Karpas-422 (cell line): ENCODE results near the gene MUTYH. TPM values are rescaled to one million over a fixed set of nuclear protein-coding genes. Genes with fewer than 3 reads are reported as not detected.

Source experiments
- DNase-seq: peaks from one replicate; pipeline ENCODE4 v3.0.0-alpha.2; 2015
- H2AFZ ChIP-seq: fragments of 200-600 bp; sonication (generic); 2 replicates; pipeline ENCODE4 v1.6.1; 2014; ENCODE audit warnings: antibody characterized with exemption, low read length, mixed read lengths
- H3K27ac ChIP-seq: fragments of 200-600 bp; sonication (generic); 2 replicates; pipeline ENCODE4 v1.5.1; 2014; ENCODE audit warnings: mild to moderate bottlenecking, low read length, moderate library complexity
- H3K27me3 ChIP-seq: fragments of 200-600 bp; sonication (generic); 2 replicates; pipeline ENCODE4 v1.6.1; 2014; ENCODE audit warnings: low read length, mixed read lengths
- H3K36me3 ChIP-seq: fragments of 200-600 bp; sonication (generic); 2 replicates; pipeline ENCODE4 v1.6.1; 2014; ENCODE audit warnings: low read length, mixed read lengths; ENCODE audit not compliant: insufficient read depth
- H3K4me1 ChIP-seq: fragments of 200-600 bp; sonication (generic); 2 replicates; pipeline ENCODE4 v1.6.1; 2014; ENCODE audit warnings: mild to moderate bottlenecking, low read length, mixed read lengths
- H3K4me2 ChIP-seq: fragments of 200-600 bp; sonication (generic); 2 replicates; pipeline ENCODE4 v1.6.1; 2014; ENCODE audit warnings: low read length, low read depth, mild to moderate bottlenecking; ENCODE audit not compliant: poor library complexity, severe bottlenecking
- H3K4me3 ChIP-seq: fragments of 200-600 bp; sonication (generic); 2 replicates; pipeline ENCODE4 v1.5.1; 2014; ENCODE audit warnings: mild to moderate bottlenecking, antibody characterized with exemption, low read length, mixed read lengths
- H3K79me2 ChIP-seq: fragments of 200-600 bp; sonication (generic); 2 replicates; pipeline ENCODE4 v1.6.1; 2014; ENCODE audit warnings: mild to moderate bottlenecking, low read length, mixed read lengths
- H3K9ac ChIP-seq: fragments of 200-600 bp; sonication (generic); 2 replicates; pipeline ENCODE4 v1.6.0; 2014; ENCODE audit warnings: low read length
- H3K9me2 ChIP-seq: fragments of 200-600 bp; sonication (generic), shearing (Covaris generic); replicated peaks from 2 replicates; pipeline ENCODE4 v1.6.0; 2014; ENCODE audit warnings: mild to moderate bottlenecking, low read length, moderate library complexity; ENCODE audit not compliant: insufficient read depth
- H3K9me3 ChIP-seq: fragments of 300-700, 200-600 bp; sonication (generic); 2 replicates; pipeline ENCODE4 v1.6.1; 2014; ENCODE audit warnings: low read length, mixed read lengths
- H4K20me1 ChIP-seq: fragments of 200-600 bp; sonication (generic); 2 replicates; pipeline ENCODE4 v1.6.1; 2014; ENCODE audit warnings: mild to moderate bottlenecking, antibody characterized with exemption, low read length, low read depth; ENCODE audit not compliant: insufficient read depth
- total RNA-seq: library from RNA; depleted of rRNA; stranded (reverse); fragments of >200 nt; shearing (Covaris generic); gene quantifications from 2 replicates; pipeline ENCODE4 v1.2.3, GENCODE V29; 2014; ENCODE audit warnings: low replicate concordance

The MUTYH gene
- total RNA-seq, 1 experiment from 2014 or later: 53.9 TPM

GRCh38 chr1:45325851-45326506, 14.3 kb downstream of the MUTYH start:
- H4K20me1 ChIP-seq: no peaks in the 10 kb centered on the region
- H3K9me2 ChIP-seq: no peaks in the 10 kb centered on the region
- H3K4me2 ChIP-seq: no peak overlapping the region
- no peak overlapping the region for H3K4me3 ChIP-seq
- peaks cover 6% of the 10 kb centered on the region for H3K4me1 ChIP-seq
- no peak overlapping the region for H2AFZ ChIP-seq
- H3K27me3 ChIP-seq: no peaks in the 10 kb centered on the region
- H3K9me3 ChIP-seq: no peaks in the 10 kb centered on the region
- no peaks in the 10 kb centered on the region for H3K79me2 ChIP-seq
- no peak overlapping the region for H3K9ac ChIP-seq
- DNase-seq: no peak
- H3K36me3 ChIP-seq: no peaks in the 10 kb centered on the region
- no peak overlapping the region for H3K27ac ChIP-seq

- Histone ChIP-seq H3K27me3 (no peaks in the 10 kb centered on the region), H3K4me1 (peaks cover 7% of the 10 kb centered on the region), H3K4me2 (no peak overlapping the region), H3K27ac (no peak overlapping the region), H2AFZ (no peak overlapping the region), H3K36me3 (no peaks in the 10 kb centered on the region), H3K9me2 (no peaks in the 10 kb centered on the region), H3K9me3 (no peaks in the 10 kb centered on the region), H3K4me3 (no peak overlapping the region), H3K79me2 (no peaks in the 10 kb centered on the region), H4K20me1 (no peaks in the 10 kb centered on the region), H3K9ac (no peak overlapping the region)
- DNase-seq: no peak
Observed at GRCh38 chr1:45322486-45323040, 17.7 kb downstream of the MUTYH start.

- Histone ChIP-seq H3K9ac (no peak overlapping the region), H3K79me2 (no peaks in the 10 kb centered on the region), H3K9me3 (no peaks in the 10 kb centered on the region), H3K36me3 (no peaks in the 10 kb centered on the region), H3K27me3 (no peaks in the 10 kb centered on the region), H3K27ac (no peak overlapping the region), H3K4me2 (peak overlapping the region; percentile 31), H4K20me1 (no peaks in the 10 kb centered on the region), H3K4me1 (peaks cover 7% of the 10 kb centered on the region), H3K4me3 (no peak overlapping the region), H2AFZ (no peak overlapping the region), H3K9me2 (no peaks in the 10 kb centered on the region)
- DNase-seq: no peak
Observed at GRCh38 chr1:45321444-45321843, 18.8 kb downstream of the MUTYH start.

GRCh38 chr1:45319761-45320160, 20.5 kb downstream of the MUTYH start:
- DNase-seq: no peak
- no peaks in the 10 kb centered on the region for H3K36me3 ChIP-seq
- H3K9me2 ChIP-seq: no peaks in the 10 kb centered on the region
- no peaks in the 10 kb centered on the region for H3K27me3 ChIP-seq
- H3K4me2 ChIP-seq: no peak overlapping the region
- no peaks in the 10 kb centered on the region for H3K79me2 ChIP-seq
- H4K20me1 ChIP-seq: no peaks in the 10 kb centered on the region
- no peak overlapping the region for H3K9ac ChIP-seq
- H2AFZ ChIP-seq: no peak overlapping the region
- peaks cover 7% of the 10 kb centered on the region for H3K4me1 ChIP-seq
- H3K27ac ChIP-seq: no peak overlapping the region
- H3K4me3 ChIP-seq: no peak overlapping the region
- no peaks in the 10 kb centered on the region for H3K9me3 ChIP-seq

GRCh38 chr1:45317166-45317565, 23.1 kb downstream of the MUTYH start:
- H2AFZ ChIP-seq: no peak overlapping the region

GRCh38 chr1:45314266-45314665, 26.0 kb downstream of the MUTYH start:
- Histone ChIP-seq H4K20me1 (no peaks in the 10 kb centered on the region), H3K9me3 (no peaks in the 10 kb centered on the region), H3K4me1 (no peaks in the 10 kb centered on the region), H3K4me3 (no peak overlapping the region), H3K9ac (no peak overlapping the region), H3K4me2 (no peak overlapping the region), H3K79me2 (no peaks in the 10 kb centered on the region), H3K27me3 (no peaks in the 10 kb centered on the region), H3K36me3 (no peaks in the 10 kb centered on the region), H3K27ac (no peak overlapping the region), H3K9me2 (no peaks in the 10 kb centered on the region), H2AFZ (no peak overlapping the region)
- no peak for DNase-seq

More at GRCh38 chr1:45317166-45317565, 23.1 kb downstream of the MUTYH start:
- Histone ChIP-seq H3K4me3 (no peak overlapping the region), H3K4me2 (no peak overlapping the region), H3K9me3 (no peaks in the 10 kb centered on the region), H3K9ac (no peak overlapping the region), H3K27ac (no peak overlapping the region), H4K20me1 (no peaks in the 10 kb centered on the region), H3K36me3 (no peaks in the 10 kb centered on the region), H3K9me2 (no peaks in the 10 kb centered on the region), H3K4me1 (peaks cover 7% of the 10 kb centered on the region), H3K27me3 (no peaks in the 10 kb centered on the region), H3K79me2 (no peaks in the 10 kb centered on the region)
- DNase-seq: no peak

GRCh38 chr1:45306905-45307304, 33.3 kb downstream of the MUTYH start:
- Histone ChIP-seq H3K4me1 (peaks cover 28% of the 10 kb centered on the region), H3K4me3 (no peak overlapping the region), H2AFZ (no peak overlapping the region), H3K36me3 (no peaks in the 10 kb centered on the region), H3K9me2 (no peaks in the 10 kb centered on the region), H3K4me2 (no peak overlapping the region), H3K27me3 (no peaks in the 10 kb centered on the region), H3K9ac (no peak overlapping the region), H3K9me3 (no peaks in the 10 kb centered on the region), H4K20me1 (no peaks in the 10 kb centered on the region), H3K27ac (no peak overlapping the region), H3K79me2 (no peaks in the 10 kb centered on the region)
- no peak for DNase-seq

- H2AFZ ChIP-seq: no peak overlapping the region; the same call in 1 of the 2 replicates
- no peaks in the 10 kb centered on the region for H3K9me2 ChIP-seq
- H3K79me2 ChIP-seq: no peaks in the 10 kb centered on the region
- no peak overlapping the region for H3K4me2 ChIP-seq
- no peaks in the 10 kb centered on the region for H4K20me1 ChIP-seq
- H3K9ac ChIP-seq: no peak overlapping the region
- no peaks in the 10 kb centered on the region for H3K27me3 ChIP-seq
- H3K4me3 ChIP-seq: no peak overlapping the region
- no peaks in the 10 kb centered on the region for H3K9me3 ChIP-seq
- H3K36me3 ChIP-seq: no peaks in the 10 kb centered on the region
- peaks cover 31% of the 10 kb centered on the region for H3K4me1 ChIP-seq
- H3K27ac ChIP-seq: no peak overlapping the region
- DNase-seq: no peak
Observed at GRCh38 chr1:45306319-45306718, 33.9 kb downstream of the MUTYH start.
